Stomach (tissue), 4 donors: ENCODE measurements around the gene ADTRP.

Experiments
- EP300 ChIP-seq: sonication (generic); formaldehyde crosslinking; IDR thresholded peaks from one replicate; pipeline ENCODE4 v1.6.1; 2017; ENCODE audit warnings: antibody characterized with exemption
- POLR2AphosphoS5 ChIP-seq, 3 donors: sonication (generic); formaldehyde crosslinking; IDR thresholded peaks; one replicate each; pipeline ENCODE4 v1.6.1; 2016; ENCODE audit warnings: antibody characterized with exemption in 3 of 3
- TF ChIP-seq, protein P1 (sequence below), 7 experiments: fragments of 450-650 bp in 4 of 7; fragments of 200-600 bp in 3 of 7; sonication (generic) in 3 of 7; IDR thresholded peaks; one replicate each; pipeline ENCODE4 v1.5.1; 2016 to 2019; ENCODE audit warnings: antibody characterized with exemption in 7 of 7, control low read depth in 2 of 7, mild to moderate bottlenecking in 1 of 7

DNA sequence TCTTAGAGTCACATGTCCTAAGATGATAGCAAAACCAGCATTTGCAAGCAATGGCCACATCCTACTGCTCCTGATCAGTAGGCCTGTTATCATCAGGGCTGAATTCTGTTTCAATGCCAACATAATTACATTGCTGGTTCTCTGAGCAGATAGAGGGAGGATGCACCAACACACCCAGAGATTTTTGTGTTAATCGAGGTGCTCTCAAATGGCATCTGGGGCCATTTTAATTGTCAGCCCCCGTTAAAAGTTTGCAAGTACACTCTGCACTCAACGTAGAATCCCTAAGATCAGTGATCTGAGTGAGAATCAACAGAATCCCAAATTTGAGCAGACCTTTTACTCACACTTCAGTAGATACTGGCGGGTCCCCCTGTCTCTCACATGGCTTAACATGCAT lies 24.8 kb downstream of the ADTRP start:
- TF ChIP-seq, protein P1, sequence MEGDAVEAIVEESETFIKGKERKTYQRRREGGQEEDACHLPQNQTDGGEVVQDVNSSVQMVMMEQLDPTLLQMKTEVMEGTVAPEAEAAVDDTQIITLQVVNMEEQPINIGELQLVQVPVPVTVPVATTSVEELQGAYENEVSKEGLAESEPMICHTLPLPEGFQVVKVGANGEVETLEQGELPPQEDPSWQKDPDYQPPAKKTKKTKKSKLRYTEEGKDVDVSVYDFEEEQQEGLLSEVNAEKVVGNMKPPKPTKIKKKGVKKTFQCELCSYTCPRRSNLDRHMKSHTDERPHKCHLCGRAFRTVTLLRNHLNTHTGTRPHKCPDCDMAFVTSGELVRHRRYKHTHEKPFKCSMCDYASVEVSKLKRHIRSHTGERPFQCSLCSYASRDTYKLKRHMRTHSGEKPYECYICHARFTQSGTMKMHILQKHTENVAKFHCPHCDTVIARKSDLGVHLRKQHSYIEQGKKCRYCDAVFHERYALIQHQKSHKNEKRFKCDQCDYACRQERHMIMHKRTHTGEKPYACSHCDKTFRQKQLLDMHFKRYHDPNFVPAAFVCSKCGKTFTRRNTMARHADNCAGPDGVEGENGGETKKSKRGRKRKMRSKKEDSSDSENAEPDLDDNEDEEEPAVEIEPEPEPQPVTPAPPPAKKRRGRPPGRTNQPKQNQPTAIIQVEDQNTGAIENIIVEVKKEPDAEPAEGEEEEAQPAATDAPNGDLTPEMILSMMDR (IDR thresholded peaks at IDR 0.05) = no peak
- no peak for TF ChIP-seq EP300
- no peak for TF ChIP-seq POLR2AphosphoS5 (IDR thresholded peaks at IDR 0.05)
